GM19324 (cell line): ENCODE data around the gene UCKL1.
A peak's percentile ranks its signal among the peaks of the same experiment; 100 is the strongest.
"Not testable (repeated sequence)": the region's sequence is repeated elsewhere in the genome, so short reads cannot be mapped to it uniquely, and the experiment has no call there.

ENCODE experiments used
- ATAC-seq: cut with Tn5 transposase; IDR thresholded peaks from one replicate; pipeline ENCODE4 v1.9.1; 2021; ENCODE audit warnings: mild to moderate bottlenecking, moderate library complexity; ENCODE audit not compliant: unreplicated experiment, low FRiP score

Gene UCKL1

GRCh38 chr20:63960654-63961621 is 4.7 kb upstream of the UCKL1 start:
- not testable (repeated sequence) for ATAC-seq

GRCh38 chr20:63959699-63960075 is 3.5 kb upstream of the UCKL1 start:
- ATAC-seq, result no peak

GRCh38 chr20:63958964-63959698 is 2.9 kb upstream of the UCKL1 start:
- no peak for ATAC-seq

- ATAC-seq, result no peak
Measured at GRCh38 chr20:63958471-63958870, 2.3 kb upstream of the UCKL1 start.

GRCh38 chr20:63957690-63958441 is 1.6 kb upstream of the UCKL1 start:
- ATAC-seq, result no peak

- peak; percentile 30 for ATAC-seq
Measured at GRCh38 chr20:63957004-63957689, 931 bp upstream of the UCKL1 start.

GRCh38 chr20:63956664-63957003 is 418 bp upstream of the UCKL1 start:
- ATAC-seq, result no peak

GRCh38 chr20:63955281-63955826 is 862 bp downstream of the UCKL1 start:
- ATAC-seq, result peak; percentile 4

- no peak for ATAC-seq
Measured at GRCh38 chr20:63953764-63954429, 2.3 kb downstream of the UCKL1 start.

- no peak for ATAC-seq
Measured at GRCh38 chr20:63952769-63953168, 3.4 kb downstream of the UCKL1 start.

- ATAC-seq, result no peak
Measured at GRCh38 chr20:63952210-63952535, 4.0 kb downstream of the UCKL1 start.

- ATAC-seq, result no peak
Measured at GRCh38 chr20:63951398-63952209, 4.6 kb downstream of the UCKL1 start.

GRCh38 chr20:63950701-63951397 is 5.4 kb downstream of the UCKL1 start:
- no peak for ATAC-seq

GRCh38 chr20:63947638-63948456 is 8.4 kb downstream of the UCKL1 start:
- ATAC-seq, result no peak

- no peak for ATAC-seq
Measured at GRCh38 chr20:63946986-63947637, 9.1 kb downstream of the UCKL1 start.

GRCh38 chr20:63945921-63946920 is 10.0 kb downstream of the UCKL1 start:
- no peak for ATAC-seq
